ENCODE measurements around the gene GPR149.

Gene GPR149

GRCh38 chr3:154364849-154365248, 65.1 kb downstream of the GPR149 start:
- H3F3A ChIP-seq (ENCODE audit: insufficient read depth) = no peaks in the 10 kb centered on the region
- H3K79me2 ChIP-seq (ENCODE audit: insufficient read depth, low read length) = no peaks in the 10 kb centered on the region
- H4K20me1 ChIP-seq (ENCODE audit: low read depth, low read length) = no peaks in the 10 kb centered on the region
- H3K4me3 ChIP-seq (ENCODE audit: insufficient read depth, low read length, poor library complexity, severe bottlenecking) = no peak overlapping the region
- H3K9me3 ChIP-seq (ENCODE audit: insufficient read depth, low read length) = no peaks in the 10 kb centered on the region
- no peak overlapping the region for H3K27ac ChIP-seq (ENCODE audit: low read depth, low read length)
- TF ChIP-seq CTCF (IDR thresholded peaks at IDR 0.05; ENCODE audit: insufficient read depth, low read length, poor library complexity, severe bottlenecking) (no peak), EZH2phosphoT487 (conservative IDR thresholded peaks at IDR 0.05; ENCODE audit: low read length) (no peak)
- H3K27me3 ChIP-seq (ENCODE audit: low read length) = no peaks in the 10 kb centered on the region
- H3K4me2 ChIP-seq (ENCODE audit: low read depth, low read length, poor library complexity, severe bottlenecking) = no peak overlapping the region
- H2AFZ ChIP-seq (ENCODE audit: low read depth, low read length, severe bottlenecking) = no peak overlapping the region
- no peaks in the 10 kb centered on the region for H3K36me3 ChIP-seq (ENCODE audit: low read length)
- H3K9me2 ChIP-seq (replicated peaks; ENCODE audit: insufficient read depth, low read length) = no peaks in the 10 kb centered on the region; the same call in 1 of the 2 replicates
- no peak overlapping the region for H3K9ac ChIP-seq (ENCODE audit: low read length)

GRCh38 chr3:154361099-154361498, 68.9 kb downstream of the GPR149 start:
- no peak overlapping the region for H2AFZ ChIP-seq (ENCODE audit: low read depth, low read length, severe bottlenecking)
- no peak overlapping the region for H3K4me3 ChIP-seq (ENCODE audit: insufficient read depth, low read length, poor library complexity, severe bottlenecking)
- H3K27ac ChIP-seq (ENCODE audit: low read depth, low read length) = no peak overlapping the region
- TF ChIP-seq CTCF (IDR thresholded peaks at IDR 0.05; ENCODE audit: insufficient read depth, low read length, poor library complexity, severe bottlenecking) (no peak), EZH2phosphoT487 (conservative IDR thresholded peaks at IDR 0.05; ENCODE audit: low read length) (no peak)
- H3K79me2 ChIP-seq (ENCODE audit: insufficient read depth, low read length) = no peaks in the 10 kb centered on the region
- H3F3A ChIP-seq (ENCODE audit: insufficient read depth) = no peaks in the 10 kb centered on the region
- no peaks in the 10 kb centered on the region for H4K20me1 ChIP-seq (ENCODE audit: low read depth, low read length)
- no peaks in the 10 kb centered on the region for H3K36me3 ChIP-seq (ENCODE audit: low read length)
- no peak overlapping the region for H3K9ac ChIP-seq (ENCODE audit: low read length)
- no peaks in the 10 kb centered on the region for H3K9me3 ChIP-seq (ENCODE audit: insufficient read depth, low read length)
- H3K4me2 ChIP-seq (ENCODE audit: low read depth, low read length, poor library complexity, severe bottlenecking) = no peak overlapping the region
- no peaks in the 10 kb centered on the region for H3K27me3 ChIP-seq (ENCODE audit: low read length)
- H3K9me2 ChIP-seq (replicated peaks; ENCODE audit: insufficient read depth, low read length) = no peaks in the 10 kb centered on the region

DNA sequence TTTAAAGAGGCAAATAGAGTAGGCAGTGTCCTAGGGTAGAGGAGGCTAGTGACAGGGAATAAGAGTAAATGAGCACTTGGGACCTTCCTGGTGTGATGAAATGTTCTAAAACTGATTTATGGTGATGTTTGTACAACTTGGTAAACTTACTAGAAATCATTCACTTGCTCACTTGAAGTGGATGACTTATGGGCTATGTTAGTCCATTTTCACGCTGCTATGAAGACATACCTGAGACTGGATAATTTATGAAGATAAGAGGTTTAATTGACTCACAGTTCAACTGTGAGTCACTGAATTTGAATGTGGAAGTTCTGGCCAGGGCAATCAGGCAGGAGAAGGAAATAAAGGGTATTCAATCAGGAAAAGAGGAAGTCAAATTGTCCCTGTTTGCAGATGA, 74.0 kb downstream of the GPR149 start:
- no peaks in the 10 kb centered on the region for H3F3A ChIP-seq (ENCODE audit: insufficient read depth)
- no peaks in the 10 kb centered on the region for H3K79me2 ChIP-seq (ENCODE audit: insufficient read depth, low read length)
- H3K36me3 ChIP-seq (ENCODE audit: low read length) = no peaks in the 10 kb centered on the region
- H3K27ac ChIP-seq (ENCODE audit: low read depth, low read length) = no peak overlapping the region
- H3K9ac ChIP-seq (ENCODE audit: low read length) = no peak overlapping the region
- no peak for TF ChIP-seq CTCF (IDR thresholded peaks at IDR 0.05; ENCODE audit: insufficient read depth, low read length, poor library complexity, severe bottlenecking)
- H3K9me3 ChIP-seq (ENCODE audit: insufficient read depth, low read length) = no peaks in the 10 kb centered on the region
- no peaks in the 10 kb centered on the region for H3K27me3 ChIP-seq (ENCODE audit: low read length)
- H2AFZ ChIP-seq (ENCODE audit: low read depth, low read length, severe bottlenecking) = no peak overlapping the region
- H4K20me1 ChIP-seq (ENCODE audit: low read depth, low read length) = no peaks in the 10 kb centered on the region
- H3K4me2 ChIP-seq (ENCODE audit: low read depth, low read length, poor library complexity, severe bottlenecking) = no peak overlapping the region
- no peak overlapping the region for H3K4me3 ChIP-seq (ENCODE audit: insufficient read depth, low read length, poor library complexity, severe bottlenecking)
- no peaks in the 10 kb centered on the region for H3K9me2 ChIP-seq (replicated peaks; ENCODE audit: insufficient read depth, low read length)

DNA sequence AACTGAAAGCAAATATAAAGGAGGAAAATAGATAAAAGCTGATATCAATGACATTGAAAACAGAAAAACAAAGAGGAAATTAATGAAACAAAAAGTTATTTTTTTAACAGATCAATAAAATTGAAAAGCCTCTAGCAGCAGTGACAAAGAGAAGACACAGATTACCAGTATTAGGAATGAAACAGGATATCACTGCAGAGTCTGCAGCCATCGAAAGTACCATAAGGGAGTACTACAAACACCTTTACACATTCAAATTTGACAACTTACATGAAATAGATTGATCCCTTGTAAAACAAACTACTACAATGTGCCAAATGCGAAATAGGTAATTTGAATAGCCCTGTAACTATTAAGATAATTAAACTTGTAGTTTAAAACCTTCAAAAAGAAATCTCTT, 80.8 kb downstream of the GPR149 start:
- Histone ChIP-seq H3K9me2 (replicated peaks; ENCODE audit: insufficient read depth, low read length) (no peaks in the 10 kb centered on the region), H3F3A (ENCODE audit: insufficient read depth) (no peaks in the 10 kb centered on the region), H3K36me3 (ENCODE audit: low read length) (no peaks in the 10 kb centered on the region), H3K27ac (ENCODE audit: low read depth, low read length) (no peak overlapping the region), H3K79me2 (ENCODE audit: insufficient read depth, low read length) (no peaks in the 10 kb centered on the region), H3K9me3 (ENCODE audit: insufficient read depth, low read length) (no peaks in the 10 kb centered on the region), H3K9ac (ENCODE audit: low read length) (no peak overlapping the region), H3K27me3 (ENCODE audit: low read length) (no peaks in the 10 kb centered on the region), H4K20me1 (ENCODE audit: low read depth, low read length) (no peaks in the 10 kb centered on the region), H3K4me2 (ENCODE audit: low read depth, low read length, poor library complexity, severe bottlenecking) (no peak overlapping the region), H3K4me3 (ENCODE audit: insufficient read depth, low read length, poor library complexity, severe bottlenecking) (no peak overlapping the region), H2AFZ (ENCODE audit: low read depth, low read length, severe bottlenecking) (no peak overlapping the region)
- TF ChIP-seq EZH2phosphoT487 (conservative IDR thresholded peaks at IDR 0.05; ENCODE audit: low read length) = no peak
- TF ChIP-seq CTCF (IDR thresholded peaks at IDR 0.05; ENCODE audit: insufficient read depth, low read length, poor library complexity, severe bottlenecking) = no peak

Data from SU-DHL-6 (cell line).